ENCODE results near the gene GPC5.

DNA sequence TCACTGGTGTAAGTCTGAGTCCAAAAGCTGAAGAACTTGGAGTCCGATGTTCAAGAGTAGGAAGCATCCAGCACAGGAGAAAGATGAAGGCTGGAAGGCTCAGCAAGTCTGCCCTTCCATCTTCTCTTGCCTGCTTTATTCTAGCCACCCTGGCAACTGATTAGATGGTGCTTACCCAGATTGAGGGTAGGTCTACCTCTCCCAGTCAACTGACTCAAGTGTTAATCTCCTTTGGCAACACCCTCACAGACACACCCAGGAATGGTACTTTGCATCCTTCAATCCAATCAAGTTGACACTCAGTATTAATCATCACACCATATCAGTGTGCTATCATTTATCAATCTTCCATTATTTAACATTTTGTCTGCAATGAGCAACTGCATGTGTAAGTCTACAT lies 223.5 kb downstream of the GPC5 start:
- TF ChIP-seq, protein P1, sequence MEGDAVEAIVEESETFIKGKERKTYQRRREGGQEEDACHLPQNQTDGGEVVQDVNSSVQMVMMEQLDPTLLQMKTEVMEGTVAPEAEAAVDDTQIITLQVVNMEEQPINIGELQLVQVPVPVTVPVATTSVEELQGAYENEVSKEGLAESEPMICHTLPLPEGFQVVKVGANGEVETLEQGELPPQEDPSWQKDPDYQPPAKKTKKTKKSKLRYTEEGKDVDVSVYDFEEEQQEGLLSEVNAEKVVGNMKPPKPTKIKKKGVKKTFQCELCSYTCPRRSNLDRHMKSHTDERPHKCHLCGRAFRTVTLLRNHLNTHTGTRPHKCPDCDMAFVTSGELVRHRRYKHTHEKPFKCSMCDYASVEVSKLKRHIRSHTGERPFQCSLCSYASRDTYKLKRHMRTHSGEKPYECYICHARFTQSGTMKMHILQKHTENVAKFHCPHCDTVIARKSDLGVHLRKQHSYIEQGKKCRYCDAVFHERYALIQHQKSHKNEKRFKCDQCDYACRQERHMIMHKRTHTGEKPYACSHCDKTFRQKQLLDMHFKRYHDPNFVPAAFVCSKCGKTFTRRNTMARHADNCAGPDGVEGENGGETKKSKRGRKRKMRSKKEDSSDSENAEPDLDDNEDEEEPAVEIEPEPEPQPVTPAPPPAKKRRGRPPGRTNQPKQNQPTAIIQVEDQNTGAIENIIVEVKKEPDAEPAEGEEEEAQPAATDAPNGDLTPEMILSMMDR (IDR thresholded peaks at IDR 0.05 in 8 of 11, conservative IDR thresholded peaks at IDR 0.05 in 3 of 11), result no peak
- TF ChIP-seq POLR2A (IDR thresholded peaks at IDR 0.05), result no peak

Measured in spleen (tissue), 7 donors.